GM15510 (cell line): Measurements from ENCODE around the gene FARP2.

Experiments
- POLR2A ChIP-seq: IDR thresholded peaks from 3 replicates; pipeline ENCODE4 v1.6.1; 2011; ENCODE audit warnings: borderline replicate concordance; ENCODE audit not compliant: insufficient read length; ENCODE audit errors: extremely low read depth

FARP2 gene

DNA sequence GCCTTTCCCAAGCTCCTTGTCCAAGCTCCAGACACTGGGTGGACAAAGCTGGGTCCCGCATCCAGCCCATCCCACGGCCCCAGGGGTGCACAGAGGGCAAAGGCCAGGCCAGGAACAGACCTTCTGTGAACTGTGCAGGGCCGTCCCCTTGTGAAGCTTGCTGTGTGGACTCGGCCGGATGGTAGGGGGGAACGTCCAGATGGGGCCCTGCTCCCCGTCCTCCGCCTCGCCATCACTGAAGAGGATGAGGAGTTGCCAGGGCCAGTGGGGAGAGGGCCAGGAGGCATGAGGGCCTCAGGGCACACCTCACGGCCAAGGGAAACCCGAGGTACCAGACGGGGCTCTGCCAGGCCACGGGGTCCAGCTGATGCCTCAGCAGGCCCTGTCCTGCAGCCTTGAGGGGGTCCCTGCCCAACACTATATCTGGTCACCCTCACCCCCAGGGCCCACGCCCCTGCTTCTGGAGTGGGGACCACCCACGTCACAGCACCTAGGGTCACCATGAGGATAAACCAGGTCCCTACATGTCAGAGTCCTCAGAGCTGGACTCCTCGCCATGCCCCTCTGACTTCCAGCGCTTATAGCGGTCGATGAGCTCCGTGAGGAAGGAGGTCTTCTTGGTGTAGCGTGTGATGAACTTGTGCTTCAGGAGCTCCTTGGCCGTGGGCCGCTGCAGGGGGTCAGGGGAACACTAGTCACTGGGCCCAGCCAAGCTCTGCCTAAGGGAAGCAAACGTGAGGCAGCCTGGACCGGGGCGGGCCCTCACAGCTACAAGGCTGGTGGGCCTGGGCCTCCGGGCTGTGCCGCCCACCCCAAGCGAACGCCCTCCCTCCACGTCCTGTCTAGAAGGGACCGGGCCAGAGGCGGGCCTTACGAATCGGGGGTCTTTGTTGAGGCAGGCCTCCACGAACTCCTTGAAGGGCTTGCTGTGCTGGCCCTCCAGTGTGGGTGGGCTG, 142.3 kb downstream of the FARP2 start:
- TF ChIP-seq POLR2A = no peak

DNA sequence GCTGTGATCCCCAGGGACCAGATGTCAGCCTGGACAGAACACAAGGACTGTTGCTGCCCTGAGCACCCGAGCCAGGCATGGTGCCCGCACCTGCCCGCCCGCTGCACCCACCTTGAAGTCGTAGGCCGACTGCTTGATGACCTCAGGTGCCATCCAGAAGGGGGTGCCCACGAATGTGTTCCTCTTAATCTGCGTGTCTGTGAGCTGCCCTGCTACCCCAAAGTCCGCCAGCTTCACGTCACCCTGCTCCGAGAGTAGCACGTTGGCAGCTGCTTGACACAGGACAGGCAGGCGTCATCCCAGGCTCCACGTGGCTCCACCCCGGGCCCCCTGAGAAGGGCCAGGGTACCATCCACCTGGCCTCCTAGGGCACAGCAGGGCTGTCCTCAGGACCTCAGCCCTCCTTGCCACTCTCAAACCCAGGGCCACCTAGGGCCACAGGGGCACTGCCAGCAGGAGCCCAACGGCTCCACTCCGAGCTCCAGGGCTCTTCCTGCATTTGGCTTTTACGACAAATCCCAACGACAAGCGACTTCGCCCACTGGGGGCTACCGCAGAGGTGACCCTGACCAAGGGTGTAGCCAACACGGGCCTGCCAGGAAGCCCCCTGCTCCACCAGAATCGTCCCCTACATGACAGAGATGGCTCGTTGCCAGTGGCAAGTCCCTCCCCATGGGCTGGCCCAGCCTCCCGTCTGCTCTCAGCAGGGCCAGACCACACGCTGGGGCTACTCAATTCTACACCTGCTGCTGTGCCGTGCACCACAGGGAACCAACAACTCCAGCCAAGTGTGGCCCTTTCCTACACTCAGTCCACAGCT, 143.3 kb downstream of the FARP2 start:
- TF ChIP-seq POLR2A = no peak

DNA sequence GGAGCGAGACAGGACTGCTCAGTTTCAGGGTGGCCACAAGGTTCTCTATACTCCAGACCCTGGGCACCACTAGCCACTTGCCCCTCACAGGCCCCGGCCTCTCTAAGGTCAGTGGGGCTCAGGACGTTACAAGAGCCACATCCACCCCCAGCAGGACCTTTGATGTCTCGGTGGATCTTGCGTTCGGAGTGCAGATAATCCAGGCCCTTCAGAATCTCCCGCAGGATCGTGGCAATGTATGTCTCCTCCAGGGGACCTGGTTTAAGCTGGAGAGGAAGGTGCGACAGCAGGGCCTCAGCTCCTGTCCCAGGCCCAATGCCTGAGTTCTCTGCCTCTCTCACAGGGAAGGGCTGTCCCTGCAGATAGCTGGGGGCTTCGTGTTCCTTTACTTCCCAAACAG, 143.9 kb downstream of the FARP2 start:
- no peak for TF ChIP-seq POLR2A

DNA sequence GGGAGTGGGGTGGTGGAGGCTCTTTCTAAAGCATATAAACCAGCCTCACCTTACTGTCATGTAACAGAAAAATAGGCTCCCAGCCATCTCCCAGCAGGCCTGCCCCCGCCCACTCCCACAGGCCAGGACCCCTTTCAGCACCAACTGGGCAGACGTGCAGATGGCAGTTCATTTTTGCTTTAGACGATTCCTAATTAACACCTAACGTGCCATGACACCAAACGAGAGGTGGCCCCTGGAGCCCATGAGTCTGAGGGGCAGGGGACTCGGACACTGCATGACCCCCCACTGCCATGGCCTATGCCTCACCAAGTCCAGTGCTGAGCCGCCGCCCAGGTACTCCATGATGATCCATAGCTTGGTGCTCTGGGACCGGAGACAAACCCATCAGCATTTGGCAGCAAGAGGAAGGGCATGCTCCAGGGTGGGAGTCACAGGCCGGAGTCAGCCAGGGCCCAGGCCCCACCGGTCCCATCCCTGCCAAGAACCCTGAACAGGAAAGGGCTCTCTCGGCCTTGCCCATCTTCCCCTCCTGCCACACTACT, 144.4 kb downstream of the FARP2 start:
- TF ChIP-seq POLR2A = no peak

DNA sequence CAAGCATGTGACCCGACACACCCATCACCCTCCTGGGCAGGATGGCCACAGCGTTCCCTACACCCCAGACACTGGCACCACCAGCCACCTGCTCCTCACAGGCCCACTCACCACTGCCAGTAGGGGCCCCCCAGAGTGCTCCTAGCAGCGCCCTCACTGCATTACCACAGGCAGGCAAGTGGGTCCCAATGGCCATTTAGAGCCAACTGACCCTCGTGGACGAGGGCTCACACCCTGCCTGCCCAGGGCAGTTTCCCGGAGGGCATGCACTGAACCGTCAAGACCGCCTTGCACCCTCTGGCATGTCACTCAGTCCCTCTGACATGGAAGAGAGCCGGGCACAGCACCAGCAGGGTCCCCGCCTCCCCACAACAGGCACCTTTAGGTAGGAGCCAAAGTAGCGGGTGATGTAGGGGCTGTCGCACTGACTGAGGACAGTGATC, 145.0 kb downstream of the FARP2 start:
- no peak for TF ChIP-seq POLR2A

DNA sequence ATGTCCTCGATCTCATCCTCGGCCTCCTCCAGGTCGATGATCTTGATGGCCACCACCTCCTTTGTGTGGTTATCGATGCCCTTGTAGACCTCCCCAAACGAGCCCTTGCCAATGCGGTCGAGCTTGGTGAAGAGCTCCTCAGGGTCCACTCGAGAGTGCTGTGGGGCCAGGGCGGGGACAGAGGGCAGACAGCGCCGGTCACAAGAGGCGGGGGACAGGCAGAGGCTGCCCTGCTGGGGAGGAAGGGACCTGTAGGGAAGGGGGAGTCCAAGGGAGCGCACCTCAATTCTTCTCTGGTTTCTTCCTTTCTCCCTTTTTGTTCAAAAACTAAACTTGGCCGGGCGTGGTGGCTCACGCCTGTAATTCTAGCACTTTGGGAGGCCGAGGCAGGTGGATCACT, 145.5 kb downstream of the FARP2 start:
- no peak for TF ChIP-seq POLR2A

DNA sequence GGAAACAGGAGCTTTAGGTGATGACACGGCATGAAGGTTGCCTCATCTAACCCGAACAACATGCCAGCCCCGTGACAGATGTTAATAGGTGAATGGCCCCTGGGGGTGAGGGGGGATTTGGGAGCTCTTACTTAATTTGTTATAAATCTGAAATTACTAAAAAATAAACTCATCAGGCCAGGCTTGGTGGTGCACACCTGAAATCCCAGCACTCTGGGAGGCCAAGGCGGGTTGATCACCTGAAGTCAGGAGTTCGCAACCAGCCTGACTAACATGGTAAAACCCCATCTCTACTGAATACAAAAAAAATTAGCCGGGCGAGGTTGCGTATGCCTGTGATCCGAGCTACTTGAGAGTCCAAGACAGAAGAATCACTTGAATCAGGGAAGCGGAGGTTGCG, 146.2 kb downstream of the FARP2 start:
- TF ChIP-seq POLR2A = no peak

DNA sequence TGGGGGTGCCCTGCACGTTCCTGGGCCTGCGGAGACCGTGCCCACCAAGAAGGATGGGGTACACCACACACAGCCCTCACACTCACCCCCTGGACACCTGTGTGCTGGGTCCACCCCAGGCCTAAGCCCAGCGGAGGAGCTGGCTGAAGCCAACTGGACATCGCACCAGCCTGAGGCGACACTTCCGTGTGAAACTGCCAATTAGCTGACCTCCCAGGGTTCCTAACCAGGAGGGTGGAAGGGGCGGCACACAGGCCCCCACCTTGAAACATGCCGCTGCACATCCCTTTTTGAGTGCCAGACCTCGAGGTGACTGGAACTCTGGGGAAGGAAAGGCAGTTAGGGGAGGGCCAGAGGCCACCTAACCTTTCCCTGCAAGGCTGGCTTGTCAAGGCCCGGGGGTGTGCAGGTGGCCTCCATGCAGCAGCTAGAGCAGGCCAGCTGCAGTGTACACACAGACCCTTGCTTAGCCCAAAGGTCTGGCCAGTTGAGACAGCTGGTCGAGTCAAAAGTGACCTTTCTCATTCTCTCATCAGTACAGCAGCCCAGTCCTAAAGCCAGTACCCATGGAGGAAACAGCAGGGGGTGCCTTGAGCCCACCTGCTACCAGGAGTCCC, 147.8 kb downstream of the FARP2 start:
- TF ChIP-seq POLR2A = no peak

DNA sequence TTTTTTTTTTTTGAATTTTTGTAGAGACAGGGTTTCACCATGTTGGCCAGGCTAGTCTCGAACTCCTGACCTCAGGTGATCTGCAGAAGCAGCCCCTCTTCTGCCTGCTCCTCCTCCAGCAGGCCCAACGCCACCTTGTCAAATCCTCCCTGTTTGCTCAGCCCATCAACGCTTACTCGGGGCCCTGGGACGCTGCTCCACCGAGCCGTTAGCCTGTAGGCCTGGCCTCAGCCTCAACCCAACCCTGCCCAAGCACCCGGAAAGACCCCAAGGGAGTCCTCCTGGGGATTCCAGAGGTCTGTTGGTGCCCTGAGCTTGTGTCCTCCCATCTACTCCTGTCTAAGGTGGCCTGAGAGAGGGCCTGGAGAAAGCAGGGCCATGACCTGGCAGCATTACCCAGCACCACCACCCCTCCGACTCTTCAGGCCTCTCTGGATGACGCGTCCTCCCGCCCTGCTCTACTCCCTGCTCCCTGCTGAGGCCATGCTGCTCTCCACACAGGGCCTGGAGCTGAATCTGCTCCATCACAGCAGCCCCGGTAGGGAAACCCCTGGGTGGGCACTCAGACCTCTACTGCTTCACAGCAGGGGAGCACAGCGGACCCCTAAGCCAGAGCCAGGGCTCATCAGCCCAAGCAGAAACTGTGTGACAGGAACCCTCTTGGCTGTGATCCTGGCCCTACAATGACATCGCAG, 149.1 kb downstream of the FARP2 start:
- TF ChIP-seq POLR2A = no peak

DNA sequence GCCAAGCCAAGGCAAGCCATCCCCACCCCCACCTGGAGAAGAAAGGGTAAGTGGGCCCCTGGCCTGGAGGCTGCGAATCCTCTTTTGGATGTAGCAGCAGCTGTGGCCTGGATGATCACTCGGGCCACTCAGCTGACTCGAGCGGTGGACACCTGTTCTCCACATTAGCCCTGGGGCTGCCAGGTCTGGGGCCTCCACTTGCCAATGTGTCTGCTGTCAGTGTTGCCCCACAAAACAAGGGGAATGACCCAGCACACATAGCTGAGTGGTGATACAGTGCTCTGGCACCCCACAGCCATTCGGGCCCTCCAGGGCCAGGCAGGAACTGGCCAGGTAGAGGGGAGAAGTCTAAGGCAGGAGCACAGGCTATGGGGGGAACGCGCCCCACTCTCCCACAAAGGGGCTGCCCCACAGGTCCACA, 149.7 kb downstream of the FARP2 start:
- TF ChIP-seq POLR2A = no peak

DNA sequence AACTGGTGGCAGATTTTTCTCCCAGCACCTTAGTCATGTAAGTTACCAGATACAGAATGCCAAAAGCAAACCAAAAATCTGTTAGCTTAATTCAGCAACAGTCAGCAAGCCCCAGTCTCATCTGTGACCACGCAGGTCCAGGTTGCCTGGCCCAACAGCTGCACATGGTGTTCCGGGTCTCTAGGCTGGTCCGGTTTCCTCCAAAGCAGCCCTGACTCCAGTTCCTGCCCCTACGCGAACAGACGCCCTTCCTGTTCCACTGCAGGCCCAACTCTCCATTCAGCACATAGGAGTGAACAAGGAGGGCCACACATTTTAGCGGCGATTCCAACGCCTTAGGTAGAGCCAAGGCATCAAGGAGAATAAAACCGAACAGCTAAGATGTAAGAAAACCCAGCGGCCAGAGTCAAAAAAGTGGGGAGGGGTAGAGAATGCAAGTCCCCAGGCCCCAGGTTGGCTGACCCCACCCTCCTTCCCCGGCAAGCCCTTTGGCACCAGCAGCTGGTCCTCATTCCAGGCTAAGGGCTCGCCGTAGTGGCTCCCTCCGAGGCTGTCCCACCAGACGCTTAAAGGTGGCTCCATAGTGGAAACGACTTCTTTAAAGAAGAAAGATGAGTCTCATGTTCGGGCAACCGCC, 150.8 kb downstream of the FARP2 start:
- TF ChIP-seq POLR2A = no peak

DNA sequence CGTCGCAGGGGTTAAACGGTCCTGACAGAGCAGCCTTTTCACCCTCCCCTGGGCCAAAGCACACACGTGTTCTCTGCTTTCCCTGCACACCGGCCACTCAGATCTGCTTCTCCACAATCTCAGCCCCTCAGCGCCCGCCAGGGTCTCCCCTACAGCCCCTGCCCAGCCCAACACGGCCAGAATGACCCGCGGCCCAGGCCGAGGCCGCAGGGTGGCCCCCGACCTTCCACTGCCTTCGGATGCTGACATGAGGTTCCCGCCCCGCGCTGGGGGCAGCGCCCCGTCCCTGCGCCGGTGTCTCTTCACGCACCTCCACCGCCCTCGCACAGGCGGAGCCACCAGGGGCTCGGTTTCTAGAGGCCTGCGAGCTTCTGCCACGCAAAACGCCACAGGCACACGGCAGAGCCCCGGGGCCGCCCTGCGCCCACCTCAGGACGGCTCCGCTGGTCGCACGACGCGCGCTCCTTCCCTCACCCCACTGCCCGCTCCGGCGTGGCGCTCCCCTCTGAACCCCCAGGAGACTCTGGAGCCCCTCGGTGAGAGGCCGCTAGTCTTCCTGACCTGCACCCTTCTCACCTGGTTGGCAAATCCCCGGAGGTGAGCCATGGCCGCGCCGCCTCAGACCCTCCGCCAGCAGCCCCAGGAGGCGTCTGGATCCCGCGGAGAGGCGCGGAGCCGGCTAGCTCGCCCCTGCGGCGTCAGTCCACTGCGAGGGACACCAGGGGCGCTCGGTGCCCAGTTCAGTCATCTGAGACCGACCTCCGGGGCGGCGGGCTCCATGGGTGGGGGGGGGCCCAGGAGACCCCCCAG, 151.6 kb downstream of the FARP2 start:
- TF ChIP-seq POLR2A = no peak
